ENCODE data around the gene SMARCE1.
"Not testable (repeated sequence)": the region's sequence is repeated elsewhere in the genome, so short reads cannot be mapped to it uniquely, and the experiment has no call there.

The SMARCE1 gene

GRCh38 chr17:40608061-40608581 is 39.5 kb downstream of the SMARCE1 start:
- no peak for DNase-seq

DNA sequence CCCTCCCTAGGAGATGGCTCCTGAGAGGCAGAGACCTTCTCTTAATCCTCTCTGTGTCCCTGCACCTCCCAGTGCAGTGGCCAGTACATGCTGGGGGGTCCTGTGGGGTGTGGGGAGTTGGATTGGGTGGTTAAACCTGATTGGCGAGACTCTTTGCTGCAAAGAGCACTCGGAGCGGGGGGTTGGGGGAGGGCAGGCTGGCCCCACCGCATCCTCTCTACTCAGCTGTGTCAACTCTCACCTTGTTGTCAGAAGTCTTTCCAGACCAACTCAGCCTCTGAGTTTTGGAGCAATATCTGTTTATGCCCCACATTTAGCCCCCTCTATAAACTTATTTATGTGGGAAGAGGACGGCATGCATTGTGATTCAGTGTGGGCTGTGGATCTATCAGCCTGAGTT is 40.0 kb downstream of the SMARCE1 start:
- DNase-seq = no peak

DNA sequence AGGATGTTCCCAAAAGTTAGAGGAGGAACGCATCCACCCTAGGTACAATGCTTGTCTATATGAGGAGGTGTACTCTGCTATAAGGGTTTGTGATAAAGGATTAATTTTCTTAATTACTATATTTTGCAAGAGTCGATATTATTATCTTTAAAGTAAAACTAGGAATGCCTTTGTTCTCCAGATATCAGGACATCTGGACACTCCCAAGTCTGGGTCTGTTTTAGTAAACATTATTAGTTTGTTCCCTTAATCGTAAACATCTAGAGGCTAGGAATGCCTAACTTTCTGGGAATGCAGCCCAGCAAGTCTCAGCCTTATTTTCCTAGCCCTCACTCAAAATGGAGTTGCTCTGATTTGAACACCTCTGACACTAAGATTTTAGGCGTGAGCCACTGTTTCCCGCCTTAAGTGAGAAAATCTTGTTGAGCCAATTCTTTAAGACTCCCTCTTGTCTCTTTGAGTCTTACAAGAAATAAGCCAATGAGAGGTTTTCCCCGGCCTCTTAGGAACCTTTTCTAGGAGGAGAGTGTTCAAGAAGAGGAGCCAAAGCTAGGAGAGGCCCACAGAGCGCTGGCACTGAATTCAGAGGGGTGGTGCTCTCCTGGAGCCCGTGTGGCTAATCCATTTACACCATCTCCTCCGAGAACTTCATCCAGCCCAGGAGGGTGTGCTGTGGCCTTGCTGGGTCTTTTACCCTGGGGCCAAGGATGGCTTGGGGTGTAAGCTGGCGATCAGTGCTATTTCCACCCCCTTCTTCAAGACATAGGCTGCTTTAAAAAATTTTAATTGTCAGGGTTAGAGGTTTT is 40.9 kb downstream of the SMARCE1 start:
- DNase-seq = no peak

- no peak for DNase-seq
Measured at GRCh38 chr17:40605306-40605705, 42.3 kb downstream of the SMARCE1 start.

GRCh38 chr17:40604327-40605080 is 43.1 kb downstream of the SMARCE1 start:
- no peak for DNase-seq

- no peak for DNase-seq
Measured at GRCh38 chr17:40602445-40603443, 44.9 kb downstream of the SMARCE1 start.

- DNase-seq = no peak
Measured at GRCh38 chr17:40600486-40601046, 47.1 kb downstream of the SMARCE1 start.

DNA sequence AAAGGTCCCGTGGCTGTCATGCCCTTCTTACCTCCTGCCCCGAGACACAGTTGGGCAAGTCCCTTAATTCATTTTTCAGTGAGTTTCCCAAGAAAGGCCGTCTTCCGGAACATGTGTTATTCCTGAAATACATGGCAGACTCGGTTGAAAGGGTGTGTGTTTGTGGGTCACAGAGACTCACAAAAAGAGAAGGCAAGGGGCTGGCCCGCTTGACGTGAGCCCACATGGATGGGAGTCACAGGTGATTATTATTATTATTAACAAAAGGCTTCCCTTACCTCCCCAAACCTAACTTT is 48.2 kb downstream of the SMARCE1 start:
- no peak for DNase-seq

- DNase-seq = peak; percentile 59 to 72
Measured at GRCh38 chr17:40598619-40599467, 48.8 kb downstream of the SMARCE1 start.

- no peak for DNase-seq
Measured at GRCh38 chr17:40598301-40598618, 49.4 kb downstream of the SMARCE1 start.

- DNase-seq = no peak
Measured at GRCh38 chr17:40597556-40598300, 49.9 kb downstream of the SMARCE1 start.

DNA sequence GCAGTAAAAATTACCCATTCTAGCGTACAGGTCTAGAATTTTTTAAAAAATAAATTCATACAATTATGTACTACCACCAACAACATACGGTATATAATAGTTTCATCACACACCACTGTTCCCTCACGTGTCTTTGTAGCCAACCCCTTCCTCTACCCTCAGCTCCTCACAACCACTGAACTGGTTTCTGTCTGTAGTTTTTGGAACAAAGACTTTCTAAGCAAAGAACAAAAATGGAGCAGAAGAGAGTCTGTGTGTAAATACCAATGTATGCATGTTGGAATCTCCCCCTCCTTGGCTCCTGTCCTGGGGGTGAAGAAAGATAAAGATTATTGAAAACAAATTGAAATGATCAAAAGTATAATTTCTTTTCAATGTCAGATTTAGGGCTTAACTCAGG is 50.5 kb downstream of the SMARCE1 start:
- no peak for DNase-seq

DNA sequence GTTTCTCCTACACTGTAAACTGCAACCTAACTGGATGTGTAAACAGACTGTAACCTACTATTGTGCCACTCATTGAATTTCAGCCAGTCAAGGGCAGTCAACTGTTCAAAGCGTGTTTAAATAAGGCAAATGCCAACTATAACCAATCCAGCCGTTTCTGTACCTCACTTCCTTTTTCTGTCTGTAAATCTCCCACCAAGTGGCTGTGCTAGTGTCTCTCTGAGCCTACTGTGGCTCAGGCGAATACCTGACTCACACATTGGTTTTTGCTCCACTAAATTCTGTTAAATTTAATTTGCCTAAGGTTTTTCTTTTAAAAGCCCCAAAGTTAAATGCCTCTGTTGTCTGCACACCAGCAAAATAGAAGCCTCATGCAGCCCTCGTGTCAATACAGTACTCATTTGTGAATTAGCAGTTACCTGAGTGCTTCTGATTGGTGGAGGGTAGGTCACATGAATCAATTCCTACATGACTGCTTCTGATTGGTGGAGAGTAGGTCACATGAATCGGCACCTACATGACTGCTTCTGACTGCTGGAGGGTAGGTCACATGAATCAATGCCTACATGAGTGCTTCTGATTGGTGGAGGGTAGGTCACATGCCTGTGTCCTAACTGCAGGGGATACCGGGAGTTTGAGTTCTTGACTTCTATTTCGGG is 51.2 kb downstream of the SMARCE1 start:
- peak; percentile 6 to 22 for DNase-seq

DNA sequence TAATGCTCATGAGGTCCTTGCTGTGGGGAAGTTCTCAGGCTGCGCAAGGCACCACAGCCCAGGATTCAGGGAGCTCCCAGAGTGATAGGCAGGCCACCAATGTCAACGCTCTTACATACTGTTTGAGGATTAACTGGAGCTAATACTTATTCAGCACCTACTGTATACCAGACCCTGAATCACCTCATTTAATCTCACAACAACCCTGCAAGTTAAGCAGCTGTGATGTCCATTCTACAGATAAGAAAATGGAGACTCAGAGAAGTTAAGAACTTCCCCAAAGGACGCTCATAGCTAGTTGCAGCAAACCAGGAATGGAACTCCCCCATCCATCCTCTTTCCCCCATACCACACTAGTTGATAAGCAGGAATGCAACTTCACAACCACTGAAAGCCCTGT is 56.9 kb downstream of the SMARCE1 start:
- no peak for DNase-seq

GRCh38 chr17:40588552-40588951 is 59.1 kb downstream of the SMARCE1 start:
- DNase-seq = no peak

- DNase-seq = not testable (repeated sequence)
Measured at GRCh38 chr17:40586264-40586663, 61.4 kb downstream of the SMARCE1 start.

DNA sequence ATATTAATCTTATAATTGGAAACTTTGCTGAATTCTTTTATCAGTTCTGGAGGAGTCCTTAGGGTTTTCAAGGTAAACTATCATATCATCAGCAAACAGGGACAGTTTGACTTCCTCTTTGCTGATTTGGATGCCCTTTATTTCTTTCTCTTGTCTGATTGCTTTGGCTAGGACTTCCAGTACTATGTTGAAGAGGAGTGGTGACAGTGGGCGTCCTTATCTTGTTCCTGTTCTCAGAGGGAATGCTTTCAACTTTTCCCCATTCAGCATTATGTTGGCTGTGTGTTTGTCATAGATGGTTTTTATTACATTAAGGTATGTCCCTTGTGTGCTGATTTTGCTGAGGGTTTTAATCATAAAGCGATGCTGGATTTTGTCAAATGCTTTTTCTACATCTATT is 62.7 kb downstream of the SMARCE1 start:
- not testable (repeated sequence) for DNase-seq

- DNase-seq = peak in 1 of 2 donors; percentile 7
Measured at GRCh38 chr17:40582328-40582901, 65.2 kb downstream of the SMARCE1 start.

- DNase-seq = no peak
Measured at GRCh38 chr17:40580140-40580539, 67.5 kb downstream of the SMARCE1 start.

DNA sequence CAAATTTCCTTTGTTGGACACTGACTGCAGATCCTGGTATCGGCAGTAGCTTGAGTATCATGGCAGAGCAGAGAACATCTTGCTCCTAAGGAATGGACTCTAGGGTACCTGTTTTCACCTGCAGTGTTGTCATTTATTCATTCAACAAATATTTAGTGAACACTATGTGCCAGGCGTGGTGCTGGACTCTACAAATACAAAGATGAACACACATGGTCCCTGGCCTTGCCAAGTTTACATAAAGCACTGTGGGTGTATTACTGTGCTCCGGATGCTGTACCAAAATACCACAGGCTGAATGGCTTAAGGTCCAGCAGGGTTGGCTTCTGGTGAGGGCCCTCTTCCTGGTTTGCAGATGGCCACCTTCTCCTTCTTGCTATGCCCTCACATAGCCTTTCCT is 68.1 kb downstream of the SMARCE1 start:
- no peak for DNase-seq

All from inflammatory macrophage (primary cell).